ENCODE results near the gene ERC2.
"Not testable (repeated sequence)": the region's sequence is repeated elsewhere in the genome, so short reads cannot be mapped to it uniquely, and the experiment has no call there.

The ERC2 gene

GRCh38 chr3:56309465-56309864 is 158.8 kb downstream of the ERC2 start:
- no peak for DNase-seq (ENCODE audit: low spot score)

GRCh38 chr3:56308471-56308870 is 159.8 kb downstream of the ERC2 start:
- DNase-seq (ENCODE audit: low spot score), result no peak

- DNase-seq (ENCODE audit: low spot score), result no peak
These were observed 164.2 kb downstream of the ERC2 start for GRCh38 chr3:56304069-56304468.

GRCh38 chr3:56303487-56303886 is 164.8 kb downstream of the ERC2 start:
- DNase-seq (ENCODE audit: low spot score), result peak; percentile 48

GRCh38 chr3:56302417-56302816 is 165.8 kb downstream of the ERC2 start:
- DNase-seq (ENCODE audit: low spot score), result no peak

- no peak for DNase-seq (ENCODE audit: low spot score)
These were observed 170.9 kb downstream of the ERC2 start for GRCh38 chr3:56297281-56297840.

GRCh38 chr3:56296361-56296760 is 171.9 kb downstream of the ERC2 start:
- no peak for DNase-seq (ENCODE audit: low spot score)

GRCh38 chr3:56295161-56295560 is 173.1 kb downstream of the ERC2 start:
- no peak for DNase-seq (ENCODE audit: low spot score)

GRCh38 chr3:56294286-56294685 is 174.0 kb downstream of the ERC2 start:
- no peak for DNase-seq (ENCODE audit: low spot score)

GRCh38 chr3:56291953-56292352 is 176.3 kb downstream of the ERC2 start:
- no peak for DNase-seq (ENCODE audit: low spot score)

GRCh38 chr3:56291244-56291680 is 177.0 kb downstream of the ERC2 start:
- DNase-seq (ENCODE audit: low spot score), result no peak

GRCh38 chr3:56290374-56290773 is 177.9 kb downstream of the ERC2 start:
- no peak for DNase-seq (ENCODE audit: low spot score)

- no peak for DNase-seq (ENCODE audit: low spot score)
These were observed 180.0 kb downstream of the ERC2 start for GRCh38 chr3:56288258-56288657.

- no peak for DNase-seq (ENCODE audit: low spot score)
These were observed 185.9 kb downstream of the ERC2 start for GRCh38 chr3:56282341-56282740.

GRCh38 chr3:56277236-56277635 is 191.0 kb downstream of the ERC2 start:
- no peak for DNase-seq (ENCODE audit: low spot score)

- no peak for DNase-seq (ENCODE audit: low spot score)
These were observed 193.1 kb downstream of the ERC2 start for GRCh38 chr3:56275120-56275519.

GRCh38 chr3:56269755-56270535 is 198.3 kb downstream of the ERC2 start:
- no peak for DNase-seq (ENCODE audit: low spot score)

- no peak for DNase-seq (ENCODE audit: low spot score)
These were observed 199.5 kb downstream of the ERC2 start for GRCh38 chr3:56268616-56269383.

- not testable (repeated sequence) for DNase-seq (ENCODE audit: low spot score)
These were observed 206.4 kb downstream of the ERC2 start for GRCh38 chr3:56261852-56262251.

GRCh38 chr3:56260262-56260661 is 208.0 kb downstream of the ERC2 start:
- no peak for DNase-seq (ENCODE audit: low spot score)

- no peak for DNase-seq (ENCODE audit: low spot score)
These were observed 210.4 kb downstream of the ERC2 start for GRCh38 chr3:56257826-56258225.

- DNase-seq (ENCODE audit: low spot score), result peak; percentile 9
These were observed 213.4 kb downstream of the ERC2 start for GRCh38 chr3:56254835-56255234.
